Osteocyte (in vitro differentiated cells): Measurements from ENCODE around the gene MUC2. TPM values are rescaled to one million over a fixed set of nuclear protein-coding genes. Genes with fewer than 3 reads are reported as not detected.

ENCODE experiments used
- DNase-seq: peaks from one replicate; pipeline ENCODE4 v3.0.0; 2021; ENCODE audit warnings: mixed read lengths; ENCODE audit not compliant: unreplicated experiment; ENCODE audit errors: extremely low spot score
- H3K27ac Mint-ChIP-seq: one replicate; pipeline ENCODE4 v1.8.0; 2021; ENCODE audit warnings: mild to moderate bottlenecking, mixed read lengths; ENCODE audit not compliant: unreplicated experiment
- H3K27me3 Mint-ChIP-seq: one replicate; pipeline ENCODE4 v1.8.0; 2021; ENCODE audit warnings: mixed read lengths; ENCODE audit not compliant: unreplicated experiment
- H3K36me3 Mint-ChIP-seq: one replicate; pipeline ENCODE4 v1.8.0; 2021; ENCODE audit warnings: mixed read lengths; ENCODE audit not compliant: unreplicated experiment
- H3K4me1 Mint-ChIP-seq: one replicate; pipeline ENCODE4 v1.8.0; 2021; ENCODE audit warnings: mixed read lengths; ENCODE audit not compliant: unreplicated experiment
- H3K4me3 Mint-ChIP-seq: one replicate; pipeline ENCODE4 v1.8.0; 2021; ENCODE audit warnings: mild to moderate bottlenecking, moderate library complexity, mixed read lengths; ENCODE audit not compliant: unreplicated experiment
- H3K9me3 Mint-ChIP-seq: one replicate; pipeline ENCODE4 v1.8.0; 2021; ENCODE audit warnings: mixed read lengths; ENCODE audit not compliant: unreplicated experiment
- total RNA-seq: library from RNA; stranded (reverse); gene quantifications from 2 replicates; pipeline ENCODE4 v1.2.1, GENCODE V29; 2021
- TF ChIP-seq, protein P1 (sequence below): fragments of 200-600 bp; sonication (generic); IDR thresholded peaks from 2 replicates; pipeline ENCODE4 v1.5.0; 2021; ENCODE audit warnings: antibody characterized with exemption, mild to moderate bottlenecking, moderate library complexity

MUC2 gene
- total RNA-seq, 1 donor from 2014 or later, result not detected

DNA sequence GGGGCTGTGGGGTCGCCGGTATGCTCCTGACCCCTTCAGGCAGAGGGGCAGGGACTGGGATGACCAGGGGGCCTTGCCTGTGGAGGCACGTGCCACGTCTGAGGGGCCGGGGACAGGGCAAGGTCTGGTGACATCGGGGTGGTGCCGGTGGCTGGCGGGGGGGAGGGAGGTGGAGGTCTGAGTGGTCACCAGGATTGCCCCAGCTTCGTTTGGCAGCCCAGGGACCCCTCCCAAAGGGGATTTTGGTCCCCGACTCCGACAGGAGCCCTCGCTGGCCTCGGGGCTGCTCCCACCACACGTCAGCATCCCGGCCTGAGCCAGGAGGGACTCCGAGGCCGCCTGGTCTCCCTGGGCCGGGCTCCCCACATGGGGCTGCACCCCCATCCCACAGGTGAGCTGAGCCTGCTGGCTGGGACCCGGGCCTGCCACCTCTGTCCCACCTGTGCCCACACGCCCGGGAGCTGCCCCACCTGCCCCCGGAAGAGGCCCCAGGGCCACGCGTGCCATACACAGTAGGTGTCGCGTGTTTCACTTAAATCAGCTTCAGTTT is 37.1 kb upstream of the MUC2 start:
- H3K4me1 Mint-ChIP-seq, result no peaks in the 10 kb centered on the region
- H3K9me3 Mint-ChIP-seq, result no peaks in the 10 kb centered on the region
- no peaks in the 10 kb centered on the region for H3K27me3 Mint-ChIP-seq
- H3K36me3 Mint-ChIP-seq, result no peaks in the 10 kb centered on the region
- H3K27ac Mint-ChIP-seq, result no peak overlapping the region
- H3K4me3 Mint-ChIP-seq, result no peak overlapping the region
- TF ChIP-seq, protein P1, sequence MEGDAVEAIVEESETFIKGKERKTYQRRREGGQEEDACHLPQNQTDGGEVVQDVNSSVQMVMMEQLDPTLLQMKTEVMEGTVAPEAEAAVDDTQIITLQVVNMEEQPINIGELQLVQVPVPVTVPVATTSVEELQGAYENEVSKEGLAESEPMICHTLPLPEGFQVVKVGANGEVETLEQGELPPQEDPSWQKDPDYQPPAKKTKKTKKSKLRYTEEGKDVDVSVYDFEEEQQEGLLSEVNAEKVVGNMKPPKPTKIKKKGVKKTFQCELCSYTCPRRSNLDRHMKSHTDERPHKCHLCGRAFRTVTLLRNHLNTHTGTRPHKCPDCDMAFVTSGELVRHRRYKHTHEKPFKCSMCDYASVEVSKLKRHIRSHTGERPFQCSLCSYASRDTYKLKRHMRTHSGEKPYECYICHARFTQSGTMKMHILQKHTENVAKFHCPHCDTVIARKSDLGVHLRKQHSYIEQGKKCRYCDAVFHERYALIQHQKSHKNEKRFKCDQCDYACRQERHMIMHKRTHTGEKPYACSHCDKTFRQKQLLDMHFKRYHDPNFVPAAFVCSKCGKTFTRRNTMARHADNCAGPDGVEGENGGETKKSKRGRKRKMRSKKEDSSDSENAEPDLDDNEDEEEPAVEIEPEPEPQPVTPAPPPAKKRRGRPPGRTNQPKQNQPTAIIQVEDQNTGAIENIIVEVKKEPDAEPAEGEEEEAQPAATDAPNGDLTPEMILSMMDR, result no peak
- no peak for DNase-seq

DNA sequence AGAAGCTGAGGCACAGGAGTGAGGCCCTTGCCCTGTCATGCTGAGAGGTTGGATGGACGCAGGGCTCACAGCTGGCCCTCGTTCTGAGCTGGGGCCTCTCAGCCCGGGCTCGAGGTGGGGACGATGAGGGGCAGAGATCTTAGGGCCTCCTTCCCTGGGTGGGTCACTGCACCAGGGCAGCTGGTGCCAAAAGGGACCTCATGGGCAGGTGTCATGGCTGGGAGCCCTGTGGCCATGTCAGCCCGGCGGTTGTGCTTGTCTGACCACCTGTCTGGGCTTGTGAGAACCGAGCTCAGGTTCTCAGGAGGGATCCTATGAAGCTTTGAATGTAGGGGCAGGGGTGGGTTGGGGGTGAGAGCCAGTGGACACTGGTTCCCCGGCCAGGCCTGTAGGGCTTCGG is 36.3 kb upstream of the MUC2 start:
- Mint-ChIP-seq H3K9me3 (no peaks in the 10 kb centered on the region), H3K36me3 (no peaks in the 10 kb centered on the region), H3K27me3 (no peaks in the 10 kb centered on the region), H3K4me3 (no peak overlapping the region), H3K27ac (no peak overlapping the region), H3K4me1 (no peaks in the 10 kb centered on the region)
- TF ChIP-seq, protein P1, result no peak
- DNase-seq, result no peak

DNA sequence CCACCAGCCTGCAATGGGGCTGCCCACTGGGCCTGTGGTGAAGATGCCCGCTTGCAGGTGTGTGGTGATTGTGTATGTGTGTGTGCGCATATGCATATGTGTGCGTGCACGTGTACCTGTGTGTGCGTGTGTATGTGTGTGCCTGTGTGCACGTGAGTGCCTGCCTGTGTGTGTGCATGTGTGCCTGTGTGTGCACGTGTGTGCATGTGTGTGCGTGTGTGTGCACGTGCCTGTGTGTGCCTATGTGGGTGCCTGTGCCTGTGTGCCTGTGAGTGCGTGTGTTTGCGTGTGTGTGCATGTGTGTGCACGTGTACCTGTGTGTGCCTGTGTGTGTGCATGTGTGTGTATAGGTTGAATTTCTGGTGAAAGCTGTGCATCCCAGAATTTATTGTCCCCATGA is 35.8 kb upstream of the MUC2 start:
- TF ChIP-seq, protein P1, result no peak
- Mint-ChIP-seq H3K27ac (no peak overlapping the region), H3K4me1 (no peaks in the 10 kb centered on the region), H3K4me3 (no peak overlapping the region), H3K9me3 (no peaks in the 10 kb centered on the region), H3K27me3 (peaks cover 2% of the 10 kb centered on the region), H3K36me3 (no peaks in the 10 kb centered on the region)
- no peak for DNase-seq

DNA sequence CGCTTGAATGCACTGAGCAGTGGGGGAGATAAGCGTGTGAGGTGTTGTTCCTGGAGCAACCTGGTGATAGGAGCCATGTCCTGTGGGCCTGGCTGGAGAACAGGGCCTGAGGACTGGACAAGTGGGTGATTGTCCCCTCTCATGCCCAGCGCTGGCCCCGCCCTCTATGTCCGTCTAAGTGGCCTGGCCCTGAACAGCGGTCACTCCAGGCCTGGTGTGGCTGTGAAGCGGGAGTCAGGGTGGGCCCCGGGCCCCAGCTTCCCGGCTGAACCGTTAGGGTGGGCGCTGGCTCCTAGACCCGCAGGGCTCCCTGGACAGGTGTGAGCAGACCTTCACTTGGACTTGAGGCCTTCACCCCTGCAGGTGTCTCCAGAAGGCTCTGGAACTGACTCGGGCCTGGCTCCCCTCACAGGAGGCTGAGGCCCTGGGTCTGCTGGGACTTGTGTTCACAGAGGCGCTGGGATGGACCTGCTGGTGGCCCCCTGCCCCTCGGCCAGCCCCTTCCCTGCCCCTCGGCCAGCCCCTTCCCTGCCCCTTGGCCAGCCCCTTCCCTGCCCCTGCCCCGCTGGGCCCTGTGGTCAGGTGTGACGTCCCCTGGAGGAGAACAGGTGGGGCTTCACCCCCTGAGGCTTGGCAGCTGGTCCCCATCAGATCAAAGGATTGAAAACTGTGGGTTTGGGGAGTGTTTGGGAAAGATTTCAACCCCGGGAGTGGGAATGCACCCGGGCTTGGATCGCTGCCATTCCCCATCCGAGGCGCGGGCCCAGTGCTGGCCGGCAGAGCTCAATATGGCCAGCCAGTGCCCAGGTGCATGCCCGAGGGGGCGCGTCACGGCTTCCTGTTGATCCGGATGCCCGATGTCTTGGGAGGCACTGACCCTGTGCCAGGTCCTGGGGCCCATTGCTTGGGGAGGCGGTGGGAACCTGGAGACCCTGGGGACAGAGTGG is 34.9 kb upstream of the MUC2 start:
- no peak for DNase-seq
- Mint-ChIP-seq H3K27ac (no peak overlapping the region), H3K27me3 (peaks cover 8% of the 10 kb centered on the region), H3K9me3 (no peaks in the 10 kb centered on the region), H3K4me1 (no peaks in the 10 kb centered on the region), H3K4me3 (no peak overlapping the region), H3K36me3 (no peaks in the 10 kb centered on the region)
- TF ChIP-seq, protein P1, result no peak

DNA sequence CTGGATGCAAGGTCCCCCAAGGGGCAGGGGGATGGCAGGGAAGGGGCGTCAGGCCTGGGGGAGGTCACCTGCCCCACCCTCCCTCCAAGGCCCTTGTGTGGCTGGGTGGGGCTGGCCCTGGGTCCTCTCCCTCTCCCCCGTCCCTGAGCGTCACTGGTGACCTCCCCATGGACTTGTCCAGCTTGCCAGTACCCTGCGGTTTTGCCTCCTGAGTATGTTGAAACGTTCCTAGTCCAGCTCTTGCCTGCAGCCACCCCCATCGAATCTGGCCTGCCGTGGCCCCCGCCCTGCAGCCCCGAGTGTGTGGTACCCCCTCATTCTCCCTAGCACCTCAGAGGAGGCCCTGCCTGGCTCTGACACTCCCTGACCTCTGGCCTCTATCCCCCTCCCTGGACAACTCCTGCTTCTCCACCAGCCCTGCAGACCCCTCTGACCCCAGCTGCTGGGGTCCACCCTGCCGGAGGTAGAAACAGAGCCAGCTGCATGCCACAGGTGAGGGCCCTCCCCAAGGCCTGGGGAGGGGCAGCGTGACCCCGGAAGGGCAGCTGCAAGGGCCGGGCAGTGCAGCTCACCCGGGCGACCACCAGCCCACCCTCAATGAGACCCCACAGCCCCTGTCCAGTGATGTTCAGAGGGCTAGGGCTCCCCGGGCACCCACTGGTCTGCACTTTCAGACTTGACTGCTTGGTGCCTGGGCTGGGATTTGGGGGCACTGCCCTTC is 34.1 kb upstream of the MUC2 start:
- no peaks in the 10 kb centered on the region for H3K36me3 Mint-ChIP-seq
- H3K4me3 Mint-ChIP-seq, result no peak overlapping the region
- H3K27ac Mint-ChIP-seq, result no peak overlapping the region
- peaks cover 5% of the 10 kb centered on the region for H3K9me3 Mint-ChIP-seq
- peaks cover 11% of the 10 kb centered on the region for H3K27me3 Mint-ChIP-seq
- DNase-seq, result no peak
- H3K4me1 Mint-ChIP-seq, result no peaks in the 10 kb centered on the region
- TF ChIP-seq, protein P1, result no peak
